Activated effector memory CD4-positive, alpha-beta T cell treated with Interleukin-2 at 50 U/mL for 16 hours (primary cell): ENCODE measurements around the gene PRSS33.

Experiments
- DNase-seq: peaks from one replicate; pipeline ENCODE4 v3.0.0-alpha.2; 2020

PRSS33 gene

GRCh38 chr16:2737895-2738418, 49.4 kb downstream of the PRSS33 start:
- DNase-seq: no peak

GRCh38 chr16:2737238-2737605, 50.1 kb downstream of the PRSS33 start:
- DNase-seq: no peak

DNA sequence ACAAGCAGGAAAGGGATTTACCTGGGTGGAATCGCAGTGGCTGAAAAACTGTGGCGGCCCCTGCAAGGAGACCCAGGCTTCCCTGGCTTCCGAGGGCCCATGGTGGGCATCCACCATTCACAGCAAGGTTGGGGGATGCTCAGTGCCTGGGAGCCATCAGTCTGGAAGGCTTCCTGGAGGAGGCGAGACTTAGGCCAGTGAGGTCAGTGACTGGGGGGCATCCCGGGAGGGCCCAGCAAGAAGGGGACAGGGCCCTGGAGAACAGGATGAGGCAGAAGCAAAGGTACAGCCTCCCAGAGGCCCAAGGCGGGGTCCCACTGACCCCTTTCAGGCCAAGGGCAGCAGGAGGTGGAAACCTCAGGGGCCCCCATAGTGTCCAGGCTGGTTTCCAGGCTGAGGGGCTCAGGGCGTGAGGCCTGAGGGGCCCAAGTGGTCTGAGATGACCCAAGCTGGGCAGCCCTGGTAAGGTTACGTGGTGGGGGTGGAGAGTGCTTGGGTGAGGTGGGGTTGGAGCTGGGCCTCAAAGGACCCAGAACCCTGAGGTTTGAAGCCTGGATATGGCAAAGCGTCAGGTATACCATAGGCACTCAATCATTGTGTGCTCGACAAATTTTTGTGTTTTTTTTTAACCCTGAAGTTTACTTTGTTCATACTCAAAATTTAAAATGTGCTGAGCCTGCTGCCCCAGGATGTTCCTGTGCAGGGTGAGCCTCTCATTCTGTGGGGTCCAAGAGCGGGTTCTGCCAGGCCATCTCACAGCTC, 50.7 kb downstream of the PRSS33 start:
- no peak for DNase-seq

DNA sequence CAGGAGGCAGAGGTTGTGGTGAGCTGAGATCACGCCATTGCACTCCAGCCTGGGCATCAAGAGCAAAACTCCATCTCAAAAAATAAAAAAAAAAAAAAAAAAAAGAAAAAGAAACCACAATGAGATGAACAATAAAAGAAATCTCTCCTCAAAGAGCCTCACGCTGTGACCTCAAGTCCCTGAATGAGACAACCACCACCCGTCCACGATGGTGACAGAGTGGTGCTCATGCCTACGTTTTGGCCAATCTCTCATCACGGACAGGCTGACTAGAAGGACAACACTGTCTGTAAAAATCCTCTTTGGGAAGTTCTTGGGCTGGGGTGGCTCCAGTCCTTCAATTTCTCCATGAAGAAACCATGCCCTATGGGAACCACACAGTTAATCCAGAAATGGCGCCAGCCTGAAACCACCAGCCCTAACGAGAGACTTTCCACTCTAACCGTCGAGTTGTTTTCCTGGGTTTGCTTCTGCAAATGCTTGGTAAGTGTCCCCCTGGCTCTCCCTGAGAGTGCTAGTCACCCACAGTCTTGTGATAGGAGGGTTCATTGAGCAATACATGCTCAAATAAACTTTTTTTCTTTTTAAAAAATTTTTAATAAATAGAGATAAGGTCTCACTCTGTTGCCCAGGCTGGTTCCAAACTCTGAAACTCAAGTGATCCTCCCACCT, 52.4 kb downstream of the PRSS33 start:
- no peak for DNase-seq
